Thymus (tissue), 11 donors: Measurements from ENCODE around the gene CARD19. TPM values are rescaled to one million over a fixed set of nuclear protein-coding genes. Genes with fewer than 3 reads are reported as not detected.
A peak's percentile ranks its signal among the peaks of the same experiment; 100 is the strongest.

Experiments
- DNase-seq, 9 donors: peaks; one replicate each; pipeline ENCODE4 v3.0.0-alpha.2; 2013; ENCODE audit warnings: low spot score in 9 of 9, low read depth in 6 of 9, missing footprints in 1 of 9
- H3K27ac ChIP-seq, 2 donors: one replicate each; pipeline ENCODE4 v1.5.1; 2013; ENCODE audit warnings: control low read depth in 1 of 2, low read depth in 1 of 2, low read length in 1 of 2, mild to moderate bottlenecking in 1 of 2, moderate library complexity in 1 of 2
- H3K27me3 ChIP-seq, 2 donors: one replicate each; pipeline ENCODE4 v1.5.1; 2013; ENCODE audit warnings: low read length in 1 of 2; ENCODE audit not compliant: control insufficient read depth in 2 of 2, insufficient read depth in 1 of 2
- H3K36me3 ChIP-seq, 2 donors: one replicate each; pipeline ENCODE4 v1.5.1; 2013; ENCODE audit warnings: low read length in 1 of 2, mild to moderate bottlenecking in 1 of 2, moderate library complexity in 1 of 2; ENCODE audit not compliant: control insufficient read depth in 2 of 2, insufficient read depth in 2 of 2
- H3K4me1 ChIP-seq, 2 donors: one replicate each; pipeline ENCODE4 v1.5.1; 2013; ENCODE audit warnings: low read length in 2 of 2; ENCODE audit not compliant: control insufficient read depth in 2 of 2, insufficient read depth in 2 of 2
- H3K4me3 ChIP-seq, 2 donors: one replicate each; pipeline ENCODE4 v1.5.1; 2013; ENCODE audit warnings: low read length in 2 of 2, control low read depth in 1 of 2, mild to moderate bottlenecking in 1 of 2
- H3K9me3 ChIP-seq, 2 donors: one replicate each; pipeline ENCODE4 v1.5.1; 2013; ENCODE audit warnings: low read length in 1 of 2, mild to moderate bottlenecking in 1 of 2; ENCODE audit not compliant: control insufficient read depth in 2 of 2, insufficient read depth in 1 of 2
- WGBS: extraction: QIAGEN DNeasy Blood & Tissue Kit; methylation state at CpG from one replicate; pipeline ENCODE4 v1.1.7; 2013; 5-methylcytosine and 5-hydroxymethylcytosine counted together
- polyA plus RNA-seq: library from polyadenylated mRNA; stranded (reverse); fragments of 200-250 nt; gene quantifications from one replicate; pipeline ENCODE4 v1.2.3, GENCODE V29; 2013
- total RNA-seq: library from RNA; stranded (reverse); fragments of 120-200 nt; gene quantifications from one replicate; pipeline ENCODE4 v1.2.4, GENCODE V29; 2013
- donor health status: healthy.

Gene CARD19
- total and polyA plus RNA-seq, 2 donors = 24.8 to 25.3 TPM

DNA sequence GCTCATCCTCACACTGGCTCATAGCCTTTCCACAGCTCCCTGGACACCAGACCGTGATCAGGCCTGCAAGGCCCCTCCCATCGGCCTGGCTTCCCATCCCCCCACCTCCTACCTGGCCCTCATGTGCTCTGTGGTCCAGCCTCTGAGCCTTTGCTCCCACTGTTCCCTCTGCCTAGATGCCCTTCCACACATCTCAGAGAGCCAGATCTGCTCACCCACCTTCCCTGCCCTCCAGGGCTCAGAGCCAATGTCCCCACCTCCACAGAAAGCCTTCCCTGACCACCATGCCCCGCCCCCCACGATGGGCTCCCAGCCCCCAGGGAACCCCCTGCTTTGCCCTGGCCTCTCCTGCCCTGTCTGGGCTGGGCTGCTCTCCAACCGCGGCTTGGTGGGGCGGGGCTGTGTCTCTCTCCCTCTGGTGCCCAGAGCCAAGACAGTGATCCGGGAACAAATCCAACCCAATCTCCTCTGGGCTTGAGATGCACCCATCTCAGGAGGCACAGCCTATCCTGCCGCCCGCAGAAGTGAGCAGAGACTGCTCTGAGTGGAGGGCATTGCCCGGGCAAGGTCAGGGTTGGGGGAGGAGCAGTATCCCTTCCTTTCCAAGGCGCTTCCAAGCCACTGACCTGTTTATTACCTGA lies 36.4 kb downstream of the CARD19 start:
- Histone ChIP-seq H3K27ac (peak overlapping the region in 1 of 2 donors; percentile 36), H3K27me3 (peaks cover 0 to 16% of the 10 kb centered on the region in 2 donors), H3K36me3 (no peaks in the 10 kb centered on the region), H3K4me1 (peaks cover 10 to 53% of the 10 kb centered on the region in 2 donors), H3K9me3 (peaks cover 0 to 4% of the 10 kb centered on the region in 2 donors), H3K4me3 (peak overlapping the region in 1 of 2 donors; percentile 75)
- no peak for DNase-seq
- 79% methylated on average over 12 of the region's 12 CpGs for WGBS

DNA sequence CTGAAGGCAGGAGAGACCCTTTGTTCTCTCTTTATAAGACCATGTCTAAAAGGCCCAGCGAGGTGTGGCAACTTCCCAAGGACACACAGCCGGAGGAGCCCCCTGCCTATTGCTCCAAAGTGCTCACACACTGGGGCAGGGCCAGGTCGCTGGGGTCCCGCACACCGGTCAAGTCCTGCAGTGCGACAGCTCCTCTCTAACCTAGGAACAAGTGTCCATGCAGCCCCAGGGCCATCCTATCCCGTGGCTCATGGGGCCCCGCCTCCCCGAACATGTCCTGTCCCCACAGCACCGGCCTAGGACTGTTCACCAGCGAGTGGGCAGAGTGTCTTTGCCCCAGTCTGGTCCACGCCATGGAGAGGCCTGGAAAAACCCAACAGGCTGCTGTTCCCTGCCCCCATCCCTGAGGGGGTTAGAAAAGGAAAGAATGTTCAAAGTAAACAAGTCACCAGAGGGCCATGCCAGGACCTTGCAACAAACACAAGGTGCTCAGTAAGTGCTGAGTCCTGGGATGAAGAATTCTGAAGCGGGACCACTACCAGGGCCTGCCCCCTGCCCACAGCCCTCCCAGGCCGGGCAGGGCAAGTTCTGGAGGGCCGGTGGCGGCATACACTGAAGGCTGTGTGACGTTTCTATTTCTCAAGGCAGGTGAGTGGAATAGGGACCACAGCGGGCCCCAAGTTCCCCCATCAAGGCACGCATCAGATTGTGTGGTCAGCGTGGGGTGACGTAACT lies 37.1 kb downstream of the CARD19 start:
- H3K27me3 ChIP-seq = peaks cover 0 to 16% of the 10 kb centered on the region in 2 donors
- DNase-seq = no peak
- peak overlapping the region; percentile 44 to 75 for H3K4me3 ChIP-seq
- peaks cover 10 to 51% of the 10 kb centered on the region in 2 donors for H3K4me1 ChIP-seq
- peak overlapping the region; percentile 47 to 56 for H3K27ac ChIP-seq
- H3K9me3 ChIP-seq = peaks cover 0 to 4% of the 10 kb centered on the region in 2 donors
- no peaks in the 10 kb centered on the region for H3K36me3 ChIP-seq
- 52% methylated on average over 21 of the region's 21 CpGs for WGBS

GRCh38 chr9:93133681-93134014 lies 37.6 kb downstream of the CARD19 start:
- Histone ChIP-seq H3K9me3 (peaks cover 0 to 9% of the 10 kb centered on the region in 2 donors), H3K27me3 (peaks cover 0 to 16% of the 10 kb centered on the region in 2 donors), H3K36me3 (no peaks in the 10 kb centered on the region), H3K4me3 (peak overlapping the region; percentile 44 to 75), H3K4me1 (peaks cover 10 to 56% of the 10 kb centered on the region in 2 donors), H3K27ac (peak overlapping the region; percentile 76)
- WGBS = under 1% methylated on average over 34 of the region's 34 CpGs
- peak in 1 of 9 donors; percentile 57 for DNase-seq

DNA sequence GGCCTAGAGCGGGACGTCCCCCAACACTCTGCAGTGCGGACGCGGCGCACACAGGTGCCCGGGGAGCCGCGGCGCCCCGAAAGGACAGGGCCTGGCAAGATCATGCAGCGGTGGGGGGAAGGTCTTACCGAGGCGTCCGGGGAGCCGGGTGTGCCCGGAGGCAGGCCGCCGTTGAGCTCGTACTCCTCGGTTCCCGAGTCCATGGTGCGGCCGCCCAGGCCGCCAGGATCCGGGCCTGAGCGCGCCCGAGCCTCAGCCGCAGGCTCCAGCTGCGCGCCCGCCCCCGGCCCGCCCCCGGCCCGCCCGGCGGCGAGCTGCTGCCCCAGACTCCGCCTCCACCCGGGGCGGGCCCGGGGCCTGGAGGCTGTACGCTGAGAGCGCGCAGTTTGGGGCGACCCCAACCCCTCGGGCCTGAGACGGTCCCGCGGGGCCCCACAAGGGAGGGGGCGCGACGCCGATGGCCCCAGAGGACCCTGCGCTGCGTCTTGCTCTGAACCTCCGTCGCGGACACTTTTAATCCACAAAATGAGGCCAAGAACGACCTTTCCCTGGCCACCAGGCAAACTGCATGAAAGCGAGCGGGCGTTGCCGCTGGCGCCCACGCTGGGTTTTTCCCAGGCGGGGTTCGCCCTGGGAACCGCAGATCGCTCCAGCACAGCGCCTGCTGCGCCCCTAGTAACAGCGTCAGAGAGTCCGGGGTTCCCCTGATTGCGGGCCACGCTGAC lies 38.2 kb downstream of the CARD19 start, which contains the start of gene NINJ1:
TSS of gene NINJ1 (minus strand) at position 237 of the 725 bp plus-strand sequence. CDS start at position 203, 34 bp downstream.
- Histone ChIP-seq H3K4me3 (peak within 1 kb of the TSS; percentile 44 to 75), H3K27me3 (peaks cover 0 to 16% of the 10 kb centered on the region in 2 donors), H3K36me3 (no peaks in the 10 kb centered on the region), H3K27ac (peak within 1 kb of the TSS; percentile 77 to 81), H3K9me3 (peaks cover under 1 to 10% of the 10 kb centered on the region in 2 donors), H3K4me1 (peaks cover 10 to 58% of the 10 kb centered on the region in 2 donors)
- WGBS = under 1% methylated on average over 78 of the region's 78 CpGs
- DNase-seq = peak; percentile 38 to 87 (median 62)

DNA sequence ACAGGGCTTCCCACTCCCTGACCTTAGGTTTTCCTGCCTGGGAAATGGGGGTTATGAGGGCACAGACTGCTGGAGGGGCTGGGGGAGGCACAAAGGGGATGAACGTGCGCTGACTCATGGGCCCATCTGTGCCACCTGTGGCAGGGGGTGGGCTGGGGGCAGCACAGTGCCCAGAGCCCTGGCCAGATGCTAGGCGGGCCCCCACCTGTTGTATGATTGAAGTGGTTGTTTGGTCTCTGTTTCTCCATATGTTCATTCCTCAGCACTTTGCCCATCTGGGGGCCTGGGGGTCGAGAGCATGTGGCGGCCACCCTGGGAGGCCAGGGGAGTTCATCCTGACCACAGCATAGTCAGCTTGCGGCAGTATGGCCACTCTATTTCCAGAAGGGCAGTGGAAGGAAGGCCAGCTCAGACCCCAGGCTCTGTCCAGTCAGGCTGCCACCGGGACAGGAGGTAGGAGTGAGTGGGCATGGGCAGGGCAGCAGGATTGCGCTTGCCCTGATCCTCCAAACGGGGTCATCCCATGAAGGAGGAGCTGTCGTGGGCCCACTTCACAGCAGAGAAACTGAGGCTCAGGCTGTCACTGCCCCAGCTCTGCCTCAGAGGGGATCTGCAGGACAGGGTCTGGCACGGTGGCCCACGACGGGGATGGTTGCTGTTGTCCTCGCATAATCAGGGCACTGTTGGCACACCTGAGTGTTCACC lies 38.9 kb downstream of the CARD19 start:
- Histone ChIP-seq H3K4me3 (peak overlapping the region; percentile 44 to 75), H3K27ac (peak overlapping the region; percentile 77 to 81), H3K36me3 (no peaks in the 10 kb centered on the region), H3K27me3 (peaks cover 0 to 16% of the 10 kb centered on the region in 2 donors), H3K4me1 (peaks cover 14 to 65% of the 10 kb centered on the region in 2 donors), H3K9me3 (peaks cover 1 to 13% of the 10 kb centered on the region in 2 donors)
- no peak for DNase-seq
- 75% methylated on average over 14 of the region's 14 CpGs for WGBS

DNA sequence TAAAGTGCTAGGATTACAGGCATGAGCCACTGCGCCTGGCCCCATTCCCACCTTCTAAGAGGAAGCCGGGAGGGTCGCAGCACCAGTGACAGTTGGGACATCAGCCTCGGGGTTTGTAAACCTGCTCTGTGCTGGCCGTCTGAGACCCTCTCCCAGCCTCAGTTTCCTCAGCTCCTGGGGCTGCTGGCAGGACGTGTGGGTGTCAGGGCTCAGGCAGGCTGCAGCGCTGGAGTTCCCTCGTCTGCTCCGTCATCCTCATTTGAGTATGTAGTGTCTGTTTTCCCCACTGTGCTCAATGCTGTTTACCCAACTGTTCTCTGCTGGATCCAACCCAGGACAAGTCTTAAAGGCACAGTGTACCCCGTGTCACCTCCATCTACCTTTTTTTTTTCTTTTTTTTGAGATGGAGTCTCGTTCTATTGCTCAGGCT lies 40.0 kb downstream of the CARD19 start:
- no peak overlapping the region for H3K27ac ChIP-seq
- H3K9me3 ChIP-seq = peaks cover 1 to 11% of the 10 kb centered on the region in 2 donors
- no peak overlapping the region for H3K4me3 ChIP-seq
- WGBS = 80% methylated on average over 11 of the region's 11 CpGs
- no peaks in the 10 kb centered on the region for H3K36me3 ChIP-seq
- H3K27me3 ChIP-seq = peaks cover 0 to 16% of the 10 kb centered on the region in 2 donors
- peaks cover 15 to 71% of the 10 kb centered on the region in 2 donors for H3K4me1 ChIP-seq
- no peak for DNase-seq

- H3K36me3 ChIP-seq = no peaks in the 10 kb centered on the region
- H3K4me1 ChIP-seq = peaks cover 18 to 66% of the 10 kb centered on the region in 2 donors
- DNase-seq = no peak
- WGBS = 96% methylated on average over 11 of the region's 11 CpGs
- H3K27me3 ChIP-seq = peaks cover 0 to 16% of the 10 kb centered on the region in 2 donors
- no peak overlapping the region for H3K4me3 ChIP-seq
- H3K27ac ChIP-seq = no peak overlapping the region
- H3K9me3 ChIP-seq = peaks cover 1 to 9% of the 10 kb centered on the region in 2 donors
Observed at GRCh38 chr9:93137362-93137761, 41.3 kb downstream of the CARD19 start.

GRCh38 chr9:93138171-93138764 lies 42.3 kb downstream of the CARD19 start:
- H3K27me3 ChIP-seq = peaks cover 0 to 11% of the 10 kb centered on the region in 2 donors
- peaks cover 1 to 9% of the 10 kb centered on the region in 2 donors for H3K9me3 ChIP-seq
- DNase-seq = peak in 1 of 9 donors; percentile 43
- no peak overlapping the region for H3K4me3 ChIP-seq
- H3K4me1 ChIP-seq = peaks cover 14 to 63% of the 10 kb centered on the region in 2 donors
- WGBS = 69% methylated on average over 7 of the region's 7 CpGs
- no peak overlapping the region for H3K27ac ChIP-seq
- no peaks in the 10 kb centered on the region for H3K36me3 ChIP-seq
